Fibroblast of lung (primary cell): Measurements from ENCODE around the gene A3GALT2.

ENCODE experiments used
- EZH2 ChIP-seq: IDR thresholded peaks from 2 replicates; pipeline ENCODE4 v1.5.1; 2012; ENCODE audit warnings: low read length, control low read depth, mild to moderate bottlenecking; ENCODE audit errors: missing control alignments
- TF ChIP-seq, protein P1 (sequence below), 2 donors: IDR thresholded peaks in 1 of 2; conservative IDR thresholded peaks in 1 of 2; 1 replicate in 1 of 2; 2 replicates in 1 of 2; pipeline ENCODE4 v1.5.1; 2011 to 2012; ENCODE audit warnings: low read length in 2 of 2, control low read depth in 1 of 2, inconsistent platforms in 1 of 2, low read depth in 1 of 2, mild to moderate bottlenecking in 1 of 2

DNA sequence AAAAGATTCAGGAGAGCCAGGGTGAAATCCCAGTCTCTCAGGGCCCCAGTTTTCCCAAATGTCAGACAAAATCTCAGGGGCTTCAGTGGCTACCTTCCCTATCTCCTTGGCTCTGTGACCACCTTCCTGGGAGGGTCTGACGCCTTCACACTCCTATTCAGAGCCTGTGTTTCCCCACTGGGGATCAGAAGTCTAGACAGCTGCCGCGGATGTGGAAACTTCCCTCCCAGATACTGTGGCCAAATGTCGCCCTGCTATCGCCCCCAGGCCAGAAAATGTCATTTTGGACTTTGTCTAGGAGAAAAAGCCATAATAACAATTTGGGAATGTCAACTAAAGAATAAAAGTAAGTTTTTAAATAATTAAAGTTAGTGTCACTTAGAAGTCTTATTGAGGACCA, 15.9 kb downstream of the A3GALT2 start:
- TF ChIP-seq, protein P1, sequence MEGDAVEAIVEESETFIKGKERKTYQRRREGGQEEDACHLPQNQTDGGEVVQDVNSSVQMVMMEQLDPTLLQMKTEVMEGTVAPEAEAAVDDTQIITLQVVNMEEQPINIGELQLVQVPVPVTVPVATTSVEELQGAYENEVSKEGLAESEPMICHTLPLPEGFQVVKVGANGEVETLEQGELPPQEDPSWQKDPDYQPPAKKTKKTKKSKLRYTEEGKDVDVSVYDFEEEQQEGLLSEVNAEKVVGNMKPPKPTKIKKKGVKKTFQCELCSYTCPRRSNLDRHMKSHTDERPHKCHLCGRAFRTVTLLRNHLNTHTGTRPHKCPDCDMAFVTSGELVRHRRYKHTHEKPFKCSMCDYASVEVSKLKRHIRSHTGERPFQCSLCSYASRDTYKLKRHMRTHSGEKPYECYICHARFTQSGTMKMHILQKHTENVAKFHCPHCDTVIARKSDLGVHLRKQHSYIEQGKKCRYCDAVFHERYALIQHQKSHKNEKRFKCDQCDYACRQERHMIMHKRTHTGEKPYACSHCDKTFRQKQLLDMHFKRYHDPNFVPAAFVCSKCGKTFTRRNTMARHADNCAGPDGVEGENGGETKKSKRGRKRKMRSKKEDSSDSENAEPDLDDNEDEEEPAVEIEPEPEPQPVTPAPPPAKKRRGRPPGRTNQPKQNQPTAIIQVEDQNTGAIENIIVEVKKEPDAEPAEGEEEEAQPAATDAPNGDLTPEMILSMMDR (conservative IDR thresholded peaks at IDR 0.05 in 1 of 2, IDR thresholded peaks at IDR 0.05 in 1 of 2; ENCODE audit: low read depth in 1 of 2, low read length in 2 of 2) = no peak
- no peak for TF ChIP-seq EZH2
